Mesenchymal stem cell (in vitro differentiated cells and primary cell): ENCODE measurements around the gene FKBP5.

Source experiments
- DNase-seq: peaks from one replicate; pipeline ENCODE4 v3.0.0-alpha.2; 2013
- H2AFZ ChIP-seq: one replicate; pipeline ENCODE4 v1.6.1; 2013; ENCODE audit warnings: low read depth, mild to moderate bottlenecking, control low read depth, inconsistent platforms, low read length, moderate library complexity
- H2AK5ac ChIP-seq: 2 replicates; pipeline ENCODE4 v1.6.1; 2013; ENCODE audit warnings: low read length, moderate library complexity, mild to moderate bottlenecking, inconsistent platforms; ENCODE audit not compliant: severe bottlenecking
- H2BK120ac ChIP-seq: one replicate; pipeline ENCODE4 v1.6.1; 2013; ENCODE audit warnings: low read depth, mild to moderate bottlenecking, inconsistent platforms, low read length, moderate library complexity
- H2BK12ac ChIP-seq, 2 experiments: one replicate each; pipeline ENCODE4 v1.6.1; 2013; ENCODE audit warnings: inconsistent platforms in 2 of 2, low read length in 2 of 2, mild to moderate bottlenecking in 2 of 2, moderate library complexity in 2 of 2, control low read depth in 1 of 2
- H2BK15ac ChIP-seq: one replicate; pipeline ENCODE4 v1.6.1; 2013; ENCODE audit warnings: mild to moderate bottlenecking, low read depth, inconsistent platforms; ENCODE audit not compliant: poor library complexity, severe bottlenecking
- H2BK5ac ChIP-seq: 2 replicates; pipeline ENCODE4 v1.6.1; 2013; ENCODE audit warnings: low read depth, mild to moderate bottlenecking, low read length, control low read depth, inconsistent platforms; ENCODE audit not compliant: poor library complexity, severe bottlenecking
- H3K14ac ChIP-seq, 2 experiments: one replicate each; pipeline ENCODE4 v1.6.1; 2013; ENCODE audit warnings: inconsistent platforms in 2 of 2, low read length in 2 of 2, control low read depth in 1 of 2, mild to moderate bottlenecking in 1 of 2, moderate library complexity in 1 of 2
- H3K18ac ChIP-seq, 2 experiments: one replicate each; pipeline ENCODE4 v1.6.1; 2013; ENCODE audit warnings: inconsistent platforms in 2 of 2, low read length in 2 of 2, control low read depth in 1 of 2, low read depth in 1 of 2, mild to moderate bottlenecking in 1 of 2
- H3K23ac ChIP-seq, 2 experiments: one replicate each; pipeline ENCODE4 v1.6.1; 2013; ENCODE audit warnings: inconsistent platforms in 2 of 2, low read length in 2 of 2, mild to moderate bottlenecking in 2 of 2, moderate library complexity in 2 of 2, control low read depth in 1 of 2
- H3K27ac ChIP-seq: 2 replicates; pipeline ENCODE4 v1.5.1; 2013; ENCODE audit warnings: mild to moderate bottlenecking, moderate library complexity, low read length, control low read depth, inconsistent platforms; ENCODE audit not compliant: poor library complexity, severe bottlenecking
- H3K27me3 ChIP-seq, 2 experiments: 2 replicates each; pipeline versions ENCODE4 v1.6.1 to v1.7.0; 2013; ENCODE audit warnings: low read length in 2 of 2, mild to moderate bottlenecking in 2 of 2, moderate library complexity in 2 of 2, control low read depth in 1 of 2, inconsistent platforms in 1 of 2; ENCODE audit not compliant: control insufficient read depth in 1 of 2, insufficient read depth in 1 of 2
- H3K36me3 ChIP-seq, 2 experiments: 2 replicates each; pipeline versions ENCODE4 v1.6.1 to v1.7.0; 2013; ENCODE audit warnings: low read length in 2 of 2, control low read depth in 1 of 2, inconsistent platforms in 1 of 2, low read depth in 1 of 2, mild to moderate bottlenecking in 1 of 2; ENCODE audit not compliant: insufficient read depth in 2 of 2, control insufficient read depth in 1 of 2
- H3K4ac ChIP-seq, 2 experiments: one replicate each; pipeline ENCODE4 v1.6.1; 2013; ENCODE audit warnings: inconsistent platforms in 2 of 2, low read length in 2 of 2, mild to moderate bottlenecking in 2 of 2, moderate library complexity in 2 of 2, control low read depth in 1 of 2, low read depth in 1 of 2
- H3K4me1 ChIP-seq: 2 replicates; pipeline ENCODE4 v1.6.1; 2013; ENCODE audit warnings: low read depth, low read length, control low read depth; ENCODE audit not compliant: control insufficient read depth, insufficient read depth
- H3K4me2 ChIP-seq: 2 replicates; pipeline ENCODE4 v1.6.1; 2013; ENCODE audit warnings: low read length, mild to moderate bottlenecking, inconsistent platforms; ENCODE audit not compliant: poor library complexity, severe bottlenecking
- H3K4me3 ChIP-seq, 2 experiments: 2 replicates each; pipeline versions ENCODE4 v1.5.1 to v1.7.0; 2013; ENCODE audit warnings: low read length in 2 of 2, mild to moderate bottlenecking in 2 of 2, control low read depth in 1 of 2, low read depth in 1 of 2; ENCODE audit not compliant: insufficient read depth in 1 of 2
- H3K79me1 ChIP-seq: replicated peaks from 2 replicates; pipeline ENCODE4 v1.6.1; 2013; ENCODE audit warnings: mild to moderate bottlenecking, control low read depth, low read length, inconsistent platforms; ENCODE audit not compliant: poor library complexity, severe bottlenecking
- H3K9ac ChIP-seq: 2 replicates; pipeline ENCODE4 v1.7.0; 2013; ENCODE audit warnings: mild to moderate bottlenecking, low read length, moderate library complexity
- H3K9me3 ChIP-seq: 2 replicates; pipeline ENCODE4 v1.7.0; 2013; ENCODE audit warnings: mild to moderate bottlenecking, low read length; ENCODE audit not compliant: control insufficient read depth
- H4K8ac ChIP-seq: one replicate; pipeline ENCODE4 v1.6.1; 2013; ENCODE audit warnings: inconsistent platforms, mild to moderate bottlenecking, low read length, moderate library complexity
- H4K91ac ChIP-seq: one replicate; pipeline ENCODE4 v1.6.1; 2013; ENCODE audit warnings: mild to moderate bottlenecking, low read length, inconsistent platforms
- WGBS: methylation state at CpG from one replicate; pipeline ENCODE4 v1.1.7; 2013; ENCODE audit warnings: mixed read lengths; 5-methylcytosine and 5-hydroxymethylcytosine counted together

Gene FKBP5

DNA sequence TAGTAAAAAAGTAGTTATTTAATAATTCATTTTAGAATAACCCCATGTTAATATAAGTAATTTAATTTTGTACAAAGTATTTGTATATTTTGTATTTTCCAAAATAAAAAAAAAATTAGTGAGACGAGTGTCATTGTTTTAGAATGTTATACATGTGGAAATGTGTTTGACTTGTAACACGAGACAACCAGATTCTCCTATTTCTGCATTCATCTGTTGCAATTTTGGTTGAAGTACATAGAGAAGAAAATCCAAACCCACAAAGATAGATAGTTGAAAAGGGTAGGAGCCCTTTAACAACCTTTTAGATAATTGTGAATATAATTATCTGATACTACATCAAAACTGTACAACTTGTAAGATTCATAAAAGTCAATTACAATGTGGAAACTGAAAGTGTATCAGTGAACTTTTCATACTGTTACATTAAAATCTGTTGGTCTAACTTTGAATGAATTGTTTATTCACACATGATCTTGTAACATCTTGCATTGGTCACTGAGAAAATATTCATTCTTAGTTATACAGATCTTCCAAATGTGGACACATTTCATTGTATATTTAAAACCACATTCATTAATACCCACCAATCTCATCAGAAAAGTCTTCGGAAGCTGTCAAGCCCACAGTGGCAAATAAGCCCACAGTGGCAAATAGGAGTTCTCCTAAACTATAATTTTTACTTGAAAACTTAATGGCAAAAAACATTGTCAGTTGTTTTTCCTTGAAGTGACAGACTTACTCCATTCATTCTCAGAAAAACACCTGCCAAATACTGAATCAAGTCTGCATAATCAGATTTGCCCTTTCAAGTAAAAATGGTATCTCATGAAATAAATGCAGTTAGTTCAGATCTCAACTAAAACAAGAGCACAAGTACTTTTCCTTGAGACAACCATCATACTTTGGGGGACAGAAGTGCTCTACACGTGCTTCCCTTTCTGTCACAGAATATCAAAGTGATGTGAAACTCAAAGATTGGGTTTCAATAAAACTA, 52.8 kb downstream of the FKBP5 start:
- Histone ChIP-seq H3K9me3 (no peaks in the 10 kb centered on the region), H4K8ac (no peak overlapping the region), H3K14ac (no peak overlapping the region), H2AFZ (no peak overlapping the region), H3K4ac (no peak overlapping the region), H3K4me2 (no peak overlapping the region), H2BK5ac (no peak overlapping the region), H3K27ac (no peak overlapping the region), H3K18ac (no peak overlapping the region), H2AK5ac (no peak overlapping the region), H3K4me3 (no peak overlapping the region), H3K79me1 (peaks cover 12% of the 10 kb centered on the region), H3K9ac (no peak overlapping the region), H3K23ac (no peak overlapping the region), H3K4me1 (peaks cover 4% of the 10 kb centered on the region), H2BK12ac (no peak overlapping the region), H3K36me3 (no peaks in the 10 kb centered on the region), H2BK120ac (no peak overlapping the region), H2BK15ac (no peak overlapping the region), H3K27me3 (no peaks in the 10 kb centered on the region), H4K91ac (no peak overlapping the region)
- no peak for DNase-seq
- 100% methylated on average over 1 of the region's 4 CpGs for WGBS

DNA sequence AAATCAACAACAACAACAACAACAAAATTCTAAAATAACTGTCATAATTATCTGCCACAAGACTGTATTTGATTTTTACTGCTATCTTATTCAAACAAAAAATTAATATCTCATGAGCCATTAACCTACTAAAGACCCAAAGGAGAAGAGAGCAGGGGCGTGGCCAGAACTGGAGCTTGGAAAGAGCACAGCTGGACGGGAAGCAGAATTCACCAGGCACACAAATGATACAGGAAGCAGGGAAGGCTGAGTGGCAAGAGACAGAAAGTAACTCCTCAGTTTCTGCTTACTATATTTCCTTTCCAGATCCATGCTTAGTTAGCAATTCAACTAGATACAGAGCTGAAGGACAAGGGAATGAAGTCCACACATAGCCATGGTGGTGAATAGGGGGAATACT, 54.4 kb downstream of the FKBP5 start:
- Histone ChIP-seq H2BK12ac (no peak overlapping the region), H3K4me3 (no peak overlapping the region), H3K27ac (no peak overlapping the region), H3K36me3 (no peaks in the 10 kb centered on the region), H2AFZ (no peak overlapping the region), H3K9me3 (no peaks in the 10 kb centered on the region), H3K14ac (no peak overlapping the region), H3K18ac (no peak overlapping the region), H3K27me3 (no peaks in the 10 kb centered on the region), H2AK5ac (no peak overlapping the region), H4K91ac (no peak overlapping the region), H3K4ac (no peak overlapping the region), H2BK15ac (no peak overlapping the region), H3K4me1 (peaks cover 2% of the 10 kb centered on the region), H3K9ac (no peak overlapping the region), H4K8ac (no peak overlapping the region), H3K23ac (no peak overlapping the region), H3K79me1 (peaks cover 12% of the 10 kb centered on the region), H3K4me2 (no peak overlapping the region), H2BK120ac (no peak overlapping the region), H2BK5ac (no peak overlapping the region)
- no peak for DNase-seq
- 61% methylated on average over 2 of the region's 2 CpGs for WGBS

DNA sequence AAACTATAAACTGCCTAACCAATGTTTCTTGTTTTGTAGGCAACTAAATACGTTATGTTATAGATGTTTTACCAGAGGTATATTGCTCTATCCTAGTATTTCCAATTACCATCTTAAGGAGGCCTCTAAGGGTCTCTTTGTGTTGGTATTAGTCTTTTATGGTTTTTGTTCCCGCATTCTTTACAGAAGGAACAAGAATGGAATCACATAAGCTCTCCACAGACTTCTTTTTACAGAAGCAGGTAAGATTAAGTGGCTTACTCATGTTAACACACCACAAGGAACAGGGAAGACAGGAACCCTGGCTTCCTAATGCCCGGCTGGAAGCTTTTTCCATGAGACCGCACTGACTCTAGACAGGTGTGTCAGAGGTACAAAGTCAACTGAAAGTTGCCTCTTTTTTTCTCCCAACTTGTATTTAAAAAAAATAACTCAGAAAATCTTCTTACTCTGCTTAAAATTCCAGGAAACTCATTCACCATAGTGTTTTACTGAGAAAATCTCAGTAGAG, 55.1 kb downstream of the FKBP5 start:
- H2BK120ac ChIP-seq: no peak overlapping the region
- H3K23ac ChIP-seq: no peak overlapping the region
- no peak overlapping the region for H2AFZ ChIP-seq
- H4K8ac ChIP-seq: no peak overlapping the region
- H3K4me2 ChIP-seq: no peak overlapping the region
- H2AK5ac ChIP-seq: no peak overlapping the region
- WGBS: 100% methylated on average over 3 of the region's 4 CpGs
- no peak for DNase-seq
- no peak overlapping the region for H3K9ac ChIP-seq
- no peak overlapping the region for H3K4ac ChIP-seq
- H4K91ac ChIP-seq: no peak overlapping the region
- H3K4me3 ChIP-seq: no peak overlapping the region
- H2BK15ac ChIP-seq: no peak overlapping the region
- H3K79me1 ChIP-seq: peaks cover 10% of the 10 kb centered on the region
- H3K9me3 ChIP-seq: no peaks in the 10 kb centered on the region
- no peak overlapping the region for H3K27ac ChIP-seq
- no peak overlapping the region for H2BK5ac ChIP-seq
- H3K36me3 ChIP-seq: no peaks in the 10 kb centered on the region
- no peaks in the 10 kb centered on the region for H3K27me3 ChIP-seq
- H3K14ac ChIP-seq: no peak overlapping the region
- H3K4me1 ChIP-seq: peaks cover 2% of the 10 kb centered on the region
- no peak overlapping the region for H2BK12ac ChIP-seq
- no peak overlapping the region for H3K18ac ChIP-seq

DNA sequence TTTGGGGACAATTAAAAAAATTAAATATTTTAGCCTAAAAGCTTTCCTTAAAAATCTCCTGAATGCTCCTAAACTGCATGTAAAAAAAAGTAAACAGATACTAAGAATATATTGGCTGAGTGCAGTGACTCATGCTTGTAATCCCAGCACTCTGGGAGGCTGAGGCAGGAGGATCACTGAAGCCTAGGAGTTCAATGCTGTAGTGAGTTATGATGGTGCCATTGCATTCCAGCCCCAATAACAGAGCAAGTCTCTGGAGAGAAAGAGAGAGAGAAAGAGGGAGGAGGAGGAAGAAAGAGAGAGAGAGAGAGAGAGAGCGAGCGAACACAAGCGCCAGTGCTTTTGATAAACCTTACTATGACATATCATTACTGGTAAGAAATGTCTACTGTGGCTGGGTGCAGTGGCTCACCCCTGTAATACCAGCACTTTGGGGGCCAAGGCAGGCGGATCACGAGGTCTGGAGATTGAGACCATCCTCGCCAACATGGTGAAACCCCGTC, 58.8 kb downstream of the FKBP5 start:
- no peak overlapping the region for H2BK12ac ChIP-seq
- no peak overlapping the region for H3K27ac ChIP-seq
- H2BK15ac ChIP-seq: no peak overlapping the region
- no peak overlapping the region for H3K4ac ChIP-seq
- no peak overlapping the region for H3K14ac ChIP-seq
- no peak overlapping the region for H3K23ac ChIP-seq
- no peak overlapping the region for H2AFZ ChIP-seq
- H4K8ac ChIP-seq: no peak overlapping the region
- H3K9me3 ChIP-seq: no peaks in the 10 kb centered on the region
- no peaks in the 10 kb centered on the region for H3K4me1 ChIP-seq
- H3K36me3 ChIP-seq: no peaks in the 10 kb centered on the region
- no peak overlapping the region for H3K9ac ChIP-seq
- H3K4me2 ChIP-seq: no peak overlapping the region
- H3K27me3 ChIP-seq: no peaks in the 10 kb centered on the region
- H2BK5ac ChIP-seq: no peak overlapping the region
- peaks cover 2% of the 10 kb centered on the region for H3K79me1 ChIP-seq
- H3K4me3 ChIP-seq: no peak overlapping the region
- no peak overlapping the region for H2AK5ac ChIP-seq
- 99% methylated on average over 7 of the region's 7 CpGs for WGBS
- H3K18ac ChIP-seq: no peak overlapping the region
- no peak overlapping the region for H4K91ac ChIP-seq
- peak; percentile 33 for DNase-seq
- H2BK120ac ChIP-seq: no peak overlapping the region
